ES-I3 (cell line): Measurements from ENCODE around the gene DSCAML1.
"Not testable (repeated sequence)": the region's sequence is repeated elsewhere in the genome, so short reads cannot be mapped to it uniquely, and the experiment has no call there.

Experiments used
- H3K36me3 ChIP-seq: 2 replicates; pipeline ENCODE4 v1.6.1; 2013; ENCODE audit warnings: mild to moderate bottlenecking, low read length, control low read depth, moderate library complexity; ENCODE audit not compliant: insufficient read depth
- H3K4me1 ChIP-seq: 2 replicates; pipeline ENCODE4 v1.6.1; 2013; ENCODE audit warnings: mild to moderate bottlenecking, control low read depth, low read length; ENCODE audit not compliant: insufficient read depth
- H3K9ac ChIP-seq: 2 replicates; pipeline ENCODE4 v1.6.1; 2013; ENCODE audit warnings: low read depth, mild to moderate bottlenecking, low read length, moderate library complexity
- H3K9me3 ChIP-seq: 2 replicates; pipeline ENCODE4 v1.6.1; 2013; ENCODE audit warnings: mild to moderate bottlenecking, low read length, moderate library complexity; ENCODE audit not compliant: control insufficient read depth, insufficient read depth

DSCAML1 gene

GRCh38 chr11:117467770-117468169, 329.2 kb downstream of the DSCAML1 start:
- Histone ChIP-seq H3K9ac (no peak overlapping the region), H3K4me1 (no peaks in the 10 kb centered on the region), H3K9me3 (no peaks in the 10 kb centered on the region), H3K36me3 (no peaks in the 10 kb centered on the region)

GRCh38 chr11:117466966-117467365, 330.1 kb downstream of the DSCAML1 start:
- H3K36me3 ChIP-seq: no peaks in the 10 kb centered on the region
- no peaks in the 10 kb centered on the region for H3K9me3 ChIP-seq
- no peak overlapping the region for H3K9ac ChIP-seq
- no peaks in the 10 kb centered on the region for H3K4me1 ChIP-seq

GRCh38 chr11:117465236-117465997, 331.6 kb downstream of the DSCAML1 start:
- Histone ChIP-seq H3K36me3 (no peaks in the 10 kb centered on the region), H3K9me3 (no peaks in the 10 kb centered on the region), H3K4me1 (no peaks in the 10 kb centered on the region), H3K9ac (no peak overlapping the region)

GRCh38 chr11:117464778-117465177, 332.2 kb downstream of the DSCAML1 start:
- Histone ChIP-seq H3K36me3 (no peaks in the 10 kb centered on the region), H3K9ac (no peak overlapping the region), H3K4me1 (no peaks in the 10 kb centered on the region), H3K9me3 (no peaks in the 10 kb centered on the region)

- H3K9ac ChIP-seq: no peak overlapping the region
- no peaks in the 10 kb centered on the region for H3K36me3 ChIP-seq
- H3K9me3 ChIP-seq: no peaks in the 10 kb centered on the region
- H3K4me1 ChIP-seq: no peaks in the 10 kb centered on the region; the same call in 1 of the 2 replicates
Observed at GRCh38 chr11:117462864-117463247, 334.2 kb downstream of the DSCAML1 start.

- Histone ChIP-seq H3K9me3 (no peaks in the 10 kb centered on the region), H3K36me3 (no peaks in the 10 kb centered on the region), H3K4me1 (no peaks in the 10 kb centered on the region; the same call in 1 of the 2 replicates), H3K9ac (no peak overlapping the region)
Observed at GRCh38 chr11:117462183-117462863, 334.7 kb downstream of the DSCAML1 start.

GRCh38 chr11:117461396-117462182, 335.4 kb downstream of the DSCAML1 start:
- Histone ChIP-seq H3K9me3 (no peaks in the 10 kb centered on the region), H3K4me1 (no peaks in the 10 kb centered on the region; the same call in 1 of the 2 replicates), H3K9ac (no peak overlapping the region), H3K36me3 (no peaks in the 10 kb centered on the region)

GRCh38 chr11:117459979-117460300, 337.1 kb downstream of the DSCAML1 start:
- Histone ChIP-seq H3K9ac (no peak overlapping the region), H3K9me3 (no peaks in the 10 kb centered on the region; the same call in 1 of the 2 replicates), H3K4me1 (no peaks in the 10 kb centered on the region; the same call in 1 of the 2 replicates), H3K36me3 (no peaks in the 10 kb centered on the region)

GRCh38 chr11:117459123-117459978, 337.7 kb downstream of the DSCAML1 start:
- peaks cover 3% of the 10 kb centered on the region for H3K9me3 ChIP-seq
- H3K4me1 ChIP-seq: no peaks in the 10 kb centered on the region; the same call in 1 of the 2 replicates
- no peaks in the 10 kb centered on the region for H3K36me3 ChIP-seq
- H3K9ac ChIP-seq: no peak overlapping the region

GRCh38 chr11:117458275-117459122, 338.5 kb downstream of the DSCAML1 start:
- H3K4me1 ChIP-seq: no peaks in the 10 kb centered on the region; the same call in 1 of the 2 replicates
- H3K9ac ChIP-seq: no peak overlapping the region
- no peaks in the 10 kb centered on the region for H3K36me3 ChIP-seq
- H3K9me3 ChIP-seq: peaks cover 3% of the 10 kb centered on the region

- Histone ChIP-seq H3K9me3 (peaks cover 3% of the 10 kb centered on the region), H3K36me3 (no peaks in the 10 kb centered on the region), H3K4me1 (no peaks in the 10 kb centered on the region; the same call in 1 of the 2 replicates), H3K9ac (no peak overlapping the region)
Observed at GRCh38 chr11:117457835-117458234, 339.2 kb downstream of the DSCAML1 start.

- Histone ChIP-seq H3K4me1 (no peaks in the 10 kb centered on the region; the same call in 1 of the 2 replicates), H3K9ac (no peak overlapping the region), H3K9me3 (peaks cover 3% of the 10 kb centered on the region), H3K36me3 (no peaks in the 10 kb centered on the region)
Observed at GRCh38 chr11:117457031-117457785, 339.8 kb downstream of the DSCAML1 start.

- not testable (repeated sequence) for H3K36me3 ChIP-seq, H3K9ac ChIP-seq, H3K4me1 ChIP-seq, H3K9me3 ChIP-seq
Observed at GRCh38 chr11:117456721-117457029, 340.3 kb downstream of the DSCAML1 start.
